HG03175 (cell line): ENCODE data around the gene SIRT3.
"Not testable (repeated sequence)": the region's sequence is repeated elsewhere in the genome, so short reads cannot be mapped to it uniquely, and the experiment has no call there.

ENCODE experiments used
- ATAC-seq: cut with Tn5 transposase; IDR thresholded peaks from one replicate; pipeline ENCODE4 v1.9.1; 2021; ENCODE audit warnings: mild to moderate bottlenecking, moderate library complexity; ENCODE audit not compliant: unreplicated experiment

Gene SIRT3

GRCh38 chr11:244376-244775, 8.2 kb upstream of the SIRT3 start:
- ATAC-seq, result no peak

- ATAC-seq, result no peak
Measured at GRCh38 chr11:241634-242033, 5.5 kb upstream of the SIRT3 start.

GRCh38 chr11:240315-240714, 4.2 kb upstream of the SIRT3 start:
- no peak for ATAC-seq

- not testable (repeated sequence) for ATAC-seq
Measured at GRCh38 chr11:238346-238745, 2.2 kb upstream of the SIRT3 start.

GRCh38 chr11:236774-237767, 929 bp upstream of the SIRT3 start, which contains the start of gene PSMD13:
TSS of gene PSMD13 (plus strand) at chr11:236976. CDS start at chr11:237050, 74 bp downstream.
- peak; percentile 81 for ATAC-seq

GRCh38 chr11:235609-235996, 539 bp downstream of the SIRT3 start:
- ATAC-seq, result peak; percentile 11

- no peak for ATAC-seq
Measured at GRCh38 chr11:235180-235579, 962 bp downstream of the SIRT3 start.

GRCh38 chr11:232783-233565, 3.2 kb downstream of the SIRT3 start:
- ATAC-seq, result no peak

GRCh38 chr11:230431-230830, 5.7 kb downstream of the SIRT3 start:
- ATAC-seq, result no peak

GRCh38 chr11:227824-228379, 8.2 kb downstream of the SIRT3 start:
- no peak for ATAC-seq

GRCh38 chr11:225734-226453, 10.2 kb downstream of the SIRT3 start:
- ATAC-seq, result no peak

GRCh38 chr11:224424-224823, 11.7 kb downstream of the SIRT3 start:
- ATAC-seq, result no peak

GRCh38 chr11:223884-224283, 12.3 kb downstream of the SIRT3 start:
- no peak for ATAC-seq

GRCh38 chr11:223026-223789, 12.9 kb downstream of the SIRT3 start:
- ATAC-seq, result no peak

GRCh38 chr11:221998-222789, 13.9 kb downstream of the SIRT3 start:
- ATAC-seq, result no peak

GRCh38 chr11:221539-221938, 14.6 kb downstream of the SIRT3 start:
- no peak for ATAC-seq

- not testable (repeated sequence) for ATAC-seq
Measured at GRCh38 chr11:220641-221215, 15.4 kb downstream of the SIRT3 start.

- no peak for ATAC-seq
Measured at GRCh38 chr11:218815-219593, 17.1 kb downstream of the SIRT3 start.
